Activated CD4-positive, alpha-beta memory T cell treated with anti-CD3 and anti-CD28 coated beads, Interleukin-2, amount 10 ng/mL, durations not matched to agents 7 days and 5 days (primary cell): Measurements from ENCODE around the gene PCNX3. TPM values are rescaled to one million over a fixed set of nuclear protein-coding genes. Genes with fewer than 3 reads are reported as not detected.
"Not testable (repeated sequence)": the region's sequence is repeated elsewhere in the genome, so short reads cannot be mapped to it uniquely, and the experiment has no call there.

Source experiments
- CTCF ChIA-PET: fragments of 350-600 bp; sonication (Branson Sonifier 250); formaldehyde crosslinking; loops from one replicate; lab custom pipeline; 2021; ENCODE audit warnings: antibody characterized with exemption, inconsistent platforms; lab: Charles Lee
- POLR2A ChIA-PET: fragments of 350-600 bp; sonication (Branson Sonifier 250); formaldehyde crosslinking; loops from one replicate; lab custom pipeline; 2021; ENCODE audit warnings: antibody characterized with exemption; lab: Charles Lee
- DNase-seq: peaks from one replicate; pipeline ENCODE4 v3.0.0-alpha.2; 2020
- H3K27ac Mint-ChIP-seq: one replicate; pipeline ENCODE4 v1.8.0; 2021; ENCODE audit warnings: mild to moderate bottlenecking, mixed read lengths
- H3K27me3 Mint-ChIP-seq: one replicate; pipeline ENCODE4 v1.8.0; 2021; ENCODE audit warnings: mixed read lengths
- H3K36me3 Mint-ChIP-seq: one replicate; pipeline ENCODE4 v1.8.0; 2021; ENCODE audit warnings: low read depth, mixed read lengths
- H3K4me1 Mint-ChIP-seq: one replicate; pipeline ENCODE4 v1.8.0; 2021; ENCODE audit warnings: mixed read lengths
- H3K4me3 Mint-ChIP-seq: one replicate; pipeline ENCODE4 v1.8.0; 2021; ENCODE audit warnings: mild to moderate bottlenecking, mixed read lengths
- H3K9me3 Mint-ChIP-seq: one replicate; pipeline ENCODE4 v1.8.0; 2021; ENCODE audit warnings: mixed read lengths
- total RNA-seq, 2 experiments: library from RNA; stranded (reverse); gene quantifications; one replicate each; pipeline ENCODE4 v1.2.3, GENCODE V29; 2021

Gene PCNX3
- total RNA-seq, 2 experiments from 2014 or later = 39.8 to 40.3 TPM

- CTCF ChIA-PET = interaction anchor here (1.4 kb wide), 2 partner anchors 17 to 57 kb away, joined by 3 to 8 read pairs; partner anchors contain the start of genes KAT5 and SIPA1
- H3K4me3 Mint-ChIP-seq = no peak overlapping the region
- H3K4me1 Mint-ChIP-seq = peaks cover 58% of the 10 kb centered on the region
- peaks cover 85% of the 10 kb centered on the region for H3K36me3 Mint-ChIP-seq
- no peak for DNase-seq
- POLR2A ChIA-PET = interaction anchor here (0.9 to 8.7 kb wide), 5 partner anchors 8 to 220 kb away, joined by 4 to 187 read pairs (median 34); partner anchors contain the start of genes MAP3K11, PCNX3, RELA and SIPA1
- H3K9me3 Mint-ChIP-seq = no peaks in the 10 kb centered on the region
- peak overlapping the region; percentile 30 for H3K27ac Mint-ChIP-seq
- H3K27me3 Mint-ChIP-seq = no peaks in the 10 kb centered on the region
Measured at GRCh38 chr11:65654375-65655349, 39.1 kb downstream of the PCNX3 start.

GRCh38 chr11:65655570-65656332, 40.2 kb downstream of the PCNX3 start:
- no peaks in the 10 kb centered on the region for H3K27me3 Mint-ChIP-seq
- H3K27ac Mint-ChIP-seq = peak overlapping the region; percentile 32
- CTCF ChIA-PET = interaction anchor here (1.0 kb wide), 1 partner anchor 18 kb away, joined by 3 read pairs; the partner anchor contains the start of gene SIPA1
- no peaks in the 10 kb centered on the region for H3K9me3 Mint-ChIP-seq
- DNase-seq = no peak
- POLR2A ChIA-PET = interaction anchor here (0.7 to 8.7 kb wide), 2 partner anchors 14 to 55 kb away, joined by 3 to 187 read pairs; partner anchors contain the start of gene SIPA1
- H3K4me3 Mint-ChIP-seq = no peak overlapping the region
- peaks cover 89% of the 10 kb centered on the region for H3K36me3 Mint-ChIP-seq
- peaks cover 67% of the 10 kb centered on the region for H3K4me1 Mint-ChIP-seq

GRCh38 chr11:65657426-65657825, 41.9 kb downstream of the PCNX3 start:
- no peaks in the 10 kb centered on the region for H3K9me3 Mint-ChIP-seq
- peak overlapping the region; percentile 1 for H3K27ac Mint-ChIP-seq
- peaks cover 80% of the 10 kb centered on the region for H3K36me3 Mint-ChIP-seq
- H3K27me3 Mint-ChIP-seq = no peaks in the 10 kb centered on the region
- peaks cover 63% of the 10 kb centered on the region for H3K4me1 Mint-ChIP-seq
- ChIA-PET POLR2A (interaction anchor here (1.0 to 8.7 kb wide), 3 partner anchors 16 to 47 kb away, joined by 3 to 187 read pairs (median 3); partner anchors contain the start of gene SIPA1), CTCF (no interaction called here)
- no peak overlapping the region for H3K4me3 Mint-ChIP-seq
- no peak for DNase-seq

DNA sequence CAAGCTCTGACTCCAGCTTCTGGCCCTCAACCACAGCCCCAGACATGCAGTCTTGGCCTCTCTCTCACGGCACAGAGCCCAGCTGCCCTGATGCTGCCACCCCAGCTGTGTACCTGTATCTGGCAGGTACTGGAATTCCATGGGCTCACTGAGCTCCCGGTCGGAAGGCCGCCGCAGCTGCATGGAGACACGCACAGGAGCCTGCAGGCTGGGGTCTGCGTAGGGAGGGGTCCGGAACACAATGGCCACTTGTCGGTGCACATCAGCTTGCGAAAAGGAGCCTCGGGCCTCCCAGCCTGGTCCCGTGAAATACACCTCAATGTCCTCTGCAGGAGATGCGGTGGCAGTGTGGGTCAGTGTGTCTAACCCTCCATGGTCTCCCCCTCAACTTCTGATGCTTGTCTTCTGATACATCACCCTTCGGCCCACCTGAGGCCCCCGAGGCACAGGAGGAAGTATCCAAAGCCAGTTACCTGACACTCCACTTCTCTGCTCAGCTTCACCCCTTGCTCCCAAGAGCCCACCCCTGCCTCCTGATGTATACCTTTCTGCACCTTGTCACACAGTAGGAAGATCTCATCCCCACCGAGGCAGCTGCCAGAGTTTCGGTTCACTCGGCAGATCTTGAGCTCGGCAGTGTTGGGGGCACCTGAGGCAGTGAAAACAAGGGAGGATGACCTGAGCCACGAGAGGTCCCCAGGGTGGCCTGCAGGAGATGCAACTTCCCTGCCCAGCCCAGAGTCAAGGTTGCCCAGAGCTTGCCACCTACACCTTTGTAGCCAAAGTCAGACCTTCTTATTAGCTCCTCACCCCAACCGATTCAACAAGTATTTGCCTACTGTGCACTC, 42.8 kb downstream of the PCNX3 start:
- H3K36me3 Mint-ChIP-seq = peaks cover 72% of the 10 kb centered on the region
- no peaks in the 10 kb centered on the region for H3K9me3 Mint-ChIP-seq
- POLR2A ChIA-PET = interaction anchor here (0.8 to 1.5 kb wide), 3 partner anchors 25 to 232 kb away, joined by 3 read pairs; partner anchors contain the start of gene CCDC85B
- no peak overlapping the region for H3K27ac Mint-ChIP-seq
- CTCF ChIA-PET = interaction anchor here (1.0 kb wide), 1 partner anchor 65 kb away, joined by 4 read pairs; no protein-coding TSS in a partner anchor
- H3K4me1 Mint-ChIP-seq = peaks cover 55% of the 10 kb centered on the region
- H3K4me3 Mint-ChIP-seq = no peak overlapping the region
- no peak for DNase-seq
- H3K27me3 Mint-ChIP-seq = no peaks in the 10 kb centered on the region

- ChIA-PET POLR2A (no interaction called here), CTCF (interaction anchor here (1.6 kb wide), 1 partner anchor 7 kb away, joined by 3 read pairs; no protein-coding TSS in a partner anchor)
- Mint-ChIP-seq H3K9me3 (no peaks in the 10 kb centered on the region), H3K4me1 (peaks cover 51% of the 10 kb centered on the region), H3K27me3 (no peaks in the 10 kb centered on the region), H3K4me3 (no peak overlapping the region), H3K36me3 (peaks cover 62% of the 10 kb centered on the region), H3K27ac (peak overlapping the region; percentile 54)
- DNase-seq = no peak
Measured at GRCh38 chr11:65660038-65660437, 44.5 kb downstream of the PCNX3 start.

DNA sequence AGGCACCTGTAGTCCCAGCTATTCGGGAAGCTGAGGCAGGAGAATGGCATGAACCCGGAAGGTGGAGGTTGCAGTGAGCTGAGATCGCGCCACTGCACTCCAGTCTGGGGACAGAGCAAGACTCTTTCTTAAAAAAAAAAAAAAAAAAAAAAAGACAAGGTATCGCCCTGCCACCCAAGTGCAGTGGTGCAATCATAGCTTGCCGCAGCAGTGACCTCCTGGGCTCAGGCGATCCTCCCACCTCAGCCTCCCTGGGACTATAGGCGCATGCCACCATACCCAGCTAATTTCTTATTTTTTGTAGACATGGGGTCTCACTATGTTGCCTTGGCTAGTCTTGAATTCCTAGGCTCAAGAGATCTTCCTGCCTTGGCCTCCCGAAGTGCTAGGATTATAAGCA, 45.3 kb downstream of the PCNX3 start:
- not testable (repeated sequence) for H3K9me3 Mint-ChIP-seq
- H3K36me3 Mint-ChIP-seq = peaks cover 53% of the 10 kb centered on the region
- POLR2A ChIA-PET = interaction anchor here (0.6 to 0.9 kb wide), 3 partner anchors 14 to 38 kb away, joined by 3 read pairs; no protein-coding TSS in a partner anchor

DNA sequence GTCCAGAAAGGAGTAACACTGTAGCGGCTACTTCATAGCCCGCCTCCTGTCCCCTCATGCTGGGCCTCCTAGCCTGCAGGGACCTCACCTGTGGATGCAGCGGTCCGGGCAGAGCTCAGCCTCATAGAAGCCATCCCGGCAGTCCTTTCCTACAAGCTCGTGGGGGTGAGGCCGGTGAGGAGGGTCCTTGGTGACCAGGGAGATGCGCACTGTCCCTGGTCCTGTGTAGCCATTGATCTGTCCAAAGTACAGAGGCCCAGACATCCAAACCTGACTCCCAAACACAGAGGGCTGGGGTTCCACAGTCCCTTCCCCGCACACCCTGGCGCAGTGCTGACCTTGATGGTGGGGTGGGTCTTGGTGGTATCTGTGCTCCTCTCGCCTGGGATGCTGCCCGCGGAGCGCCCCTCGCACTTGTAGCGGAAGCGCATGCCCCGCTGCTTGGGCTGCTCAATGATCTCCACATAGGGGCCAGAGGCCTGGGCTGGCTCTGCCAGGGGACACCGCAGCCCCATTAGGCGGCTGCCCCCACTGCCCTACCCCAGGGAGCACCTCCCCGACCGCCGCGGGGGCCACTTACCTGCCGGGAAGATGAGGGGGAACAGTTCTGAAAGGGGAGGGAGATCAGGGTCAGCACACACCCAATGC, 46.1 kb downstream of the PCNX3 start:
- Mint-ChIP-seq H3K9me3 (no peaks in the 10 kb centered on the region), H3K4me3 (peak overlapping the region; percentile 83), H3K36me3 (peaks cover 45% of the 10 kb centered on the region), H3K27ac (peak overlapping the region; percentile 75), H3K27me3 (no peaks in the 10 kb centered on the region), H3K4me1 (peaks cover 45% of the 10 kb centered on the region)
- DNase-seq = no peak
- POLR2A ChIA-PET = interaction anchor here (0.6 to 2.7 kb wide), 12 partner anchors 9 to 197 kb away, joined by 3 to 45 read pairs (median 6); partner anchors contain the start of genes CFL1, KAT5, MUS81 and PCNX3
- CTCF ChIA-PET = interaction anchor here (1.6 kb wide), 1 partner anchor 9 kb away, joined by 3 read pairs; no protein-coding TSS in a partner anchor

More for the DNA sequence above, 45.3 kb downstream of the PCNX3 start:
- H3K4me3 Mint-ChIP-seq = peak overlapping the region; percentile 83
- DNase-seq, H3K27me3 Mint-ChIP-seq, H3K27ac Mint-ChIP-seq: not testable (repeated sequence)
- peaks cover 49% of the 10 kb centered on the region for H3K4me1 Mint-ChIP-seq
- CTCF ChIA-PET = interaction anchor here (1.6 kb wide), 1 partner anchor 8 kb away, joined by 3 read pairs; no protein-coding TSS in a partner anchor

DNA sequence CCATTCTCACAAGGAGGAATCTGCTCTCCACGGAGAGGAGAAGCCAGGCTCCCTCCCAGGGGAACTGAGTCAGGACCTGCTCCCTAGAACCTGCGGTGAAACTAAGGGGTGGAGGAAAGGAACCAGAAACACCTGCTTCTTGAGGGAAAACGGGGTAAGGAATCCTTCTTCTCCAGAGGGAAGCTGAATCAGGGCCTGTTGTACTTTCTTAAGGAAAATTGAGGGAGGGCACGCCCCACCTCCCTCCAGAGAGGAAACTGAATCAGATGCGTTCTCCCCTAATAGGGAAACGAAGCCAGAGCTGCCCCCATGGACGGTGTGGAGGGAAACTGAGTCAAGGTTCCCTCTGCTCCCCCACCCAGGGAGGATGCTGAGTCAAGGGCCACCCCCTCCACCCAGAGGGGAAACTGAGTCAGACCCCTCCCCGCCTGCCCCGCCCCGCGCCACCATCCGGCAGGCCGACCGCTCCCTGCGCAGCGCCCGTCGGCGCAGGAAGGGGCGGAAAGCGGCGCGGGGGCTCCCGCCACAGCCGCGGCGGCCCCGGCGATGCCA, 46.7 kb downstream of the PCNX3 start:
- Mint-ChIP-seq H3K36me3 (peaks cover 39% of the 10 kb centered on the region), H3K27ac (peak overlapping the region; percentile 75)
- POLR2A ChIA-PET = interaction anchor here (1.0 to 2.7 kb wide), 16 partner anchors 9 to 241 kb away, joined by 3 to 45 read pairs (median 6); partner anchors contain the start of genes CFL1, FAM89B, KAT5 and MUS81

GRCh38 chr11:65662799-65663638, 47.4 kb downstream of the PCNX3 start, which contains the start of gene RELA:
RELA (minus strand) TSS chr11:65662916; CDS start chr11:65662832, 84 bp downstream.
- Mint-ChIP-seq H3K27me3 (no peaks in the 10 kb centered on the region), H3K9me3 (no peaks in the 10 kb centered on the region), H3K4me1 (peaks cover 37% of the 10 kb centered on the region), H3K27ac (peak within 1 kb of the TSS; percentile 93), H3K4me3 (peak within 1 kb of the TSS; percentile 89), H3K36me3 (peaks cover 32% of the 10 kb centered on the region)
- DNase-seq = peak; percentile 91
- CTCF ChIA-PET = interaction anchor here (0.9 to 2.1 kb wide), 9 partner anchors 11 to 348 kb away, joined by 3 to 6 read pairs (median 4); partner anchors contain the start of genes KAT5 and MUS81
- POLR2A ChIA-PET = interaction anchor here (0.6 to 2.7 kb wide), 23 partner anchors 9 to 376 kb away, joined by 3 to 45 read pairs (median 4); partner anchors contain the start of genes CCDC85B, CFL1, FAM89B and KAT5

More for the DNA sequence above, 46.7 kb downstream of the PCNX3 start:
- DNase-seq = no peak
- Mint-ChIP-seq H3K4me1 (peaks cover 40% of the 10 kb centered on the region), H3K4me3 (peak overlapping the region; percentile 83), H3K9me3 (no peaks in the 10 kb centered on the region), H3K27me3 (no peaks in the 10 kb centered on the region)
- CTCF ChIA-PET = interaction anchor here (1.0 to 2.1 kb wide), 6 partner anchors 10 to 347 kb away, joined by 3 to 6 read pairs (median 4); partner anchors contain the start of gene KAT5
